Endothelial cell of umbilical vein (primary cell): Measurements from ENCODE around the gene REL. TPM values are rescaled to one million over a fixed set of nuclear protein-coding genes. Genes with fewer than 3 reads are reported as not detected.

Experiments
- BruUV-seq: library from RNA; stranded (reverse); fragments of 400-500 nt; replicated peaks from 2 replicates; lab custom pipeline; 2021; lab: Mats Ljungman, UMichigan
- CTCF ChIA-PET: fragments of 300-600, 350-600 bp; sonication (Branson Sonifier 250); formaldehyde crosslinking; loops from one replicate; lab custom pipeline; 2021; ENCODE audit warnings: antibody characterized with exemption, inconsistent platforms; lab: Charles Lee
- POLR2A ChIA-PET: fragments of 300-600, 350-600 bp; sonication (Branson Sonifier 250); formaldehyde crosslinking; loops from one replicate; lab custom pipeline; 2021; ENCODE audit warnings: antibody characterized with exemption, inconsistent platforms; lab: Charles Lee
- DNase-seq: peaks from one replicate; pipeline ENCODE4 v3.0.0-alpha.2; 2011; ENCODE audit warnings: low read depth, low spot score
- FAIRE-seq: peaks from 2 replicates; lab custom pipeline; 2011; peaks lifted over from hg19 to GRCh38; lab: Jason Lieb, UNC
- H2AFZ ChIP-seq: 2 replicates; pipeline ENCODE4 v1.6.0; 2012; ENCODE audit warnings: low read depth, low read length, control low read depth, inconsistent platforms
- H3K27ac ChIP-seq: 2 replicates; pipeline ENCODE4 v1.5.1; 2011; ENCODE audit warnings: low read depth, mild to moderate bottlenecking, control low read depth, low read length, moderate library complexity; ENCODE audit not compliant: insufficient read depth
- H3K27me3 ChIP-seq, 2 experiments: 2 replicates each; pipeline versions ENCODE4 v1.6.0 to v1.6.1; 2011; ENCODE audit warnings: low read length in 2 of 2, mixed read lengths in 1 of 2; ENCODE audit not compliant: control insufficient read depth in 2 of 2, insufficient read depth in 2 of 2
- H3K36me3 ChIP-seq, 2 experiments: 2 replicates in 1 of 2; 3 replicates in 1 of 2; pipeline ENCODE4 v1.5.1; 2011; ENCODE audit warnings: low read length in 2 of 2, mild to moderate bottlenecking in 1 of 2, moderate library complexity in 1 of 2; ENCODE audit not compliant: control insufficient read depth in 2 of 2, insufficient read depth in 2 of 2; ENCODE audit errors: extremely low read depth in 1 of 2
- H3K4me1 ChIP-seq: 3 replicates; pipeline ENCODE4 v1.5.1; 2011; ENCODE audit warnings: mild to moderate bottlenecking, low read length; ENCODE audit not compliant: control insufficient read depth, insufficient read depth; ENCODE audit errors: extremely low read depth
- H3K4me2 ChIP-seq: 2 replicates; pipeline ENCODE4 v1.6.1; 2011; ENCODE audit warnings: low read length, control low read depth, mixed read lengths; ENCODE audit not compliant: insufficient read depth
- H3K4me3 ChIP-seq, 3 experiments: fragments of 200-600 bp in 1 of 3; sonication (generic), shearing (Covaris generic) in 1 of 3; replicated peaks in 1 of 3; 2 replicates each; pipeline ENCODE4 v1.5.1; 2011 to 2016; ENCODE audit warnings: control low read depth in 3 of 3, low read length in 3 of 3, mild to moderate bottlenecking in 2 of 3, inconsistent platforms in 1 of 3, low read depth in 1 of 3, moderate library complexity in 1 of 3; ENCODE audit not compliant: insufficient read depth in 1 of 3
- H3K79me2 ChIP-seq: 2 replicates; pipeline ENCODE4 v1.6.0; 2012; ENCODE audit warnings: low read length, inconsistent platforms; ENCODE audit not compliant: control insufficient read depth, insufficient read depth
- H3K9ac ChIP-seq: replicated peaks from 2 replicates; pipeline ENCODE3; 2011; ENCODE audit warnings: low read length, control low read depth; ENCODE audit not compliant: insufficient read depth; ENCODE audit errors: extremely low read depth
- H3K9me1 ChIP-seq: replicated peaks from 3 replicates; pipeline ENCODE4 v1.6.0; 2011; ENCODE audit warnings: mild to moderate bottlenecking, low read length; ENCODE audit not compliant: control insufficient read depth, insufficient read depth; ENCODE audit errors: extremely low read depth
- H3K9me3 ChIP-seq: replicated peaks from 2 replicates; pipeline ENCODE4 v1.5.1; 2012; ENCODE audit warnings: low read length, inconsistent platforms; ENCODE audit not compliant: control insufficient read depth, insufficient read depth
- H4K20me1 ChIP-seq: replicated peaks from 2 replicates; pipeline ENCODE3; 2011; ENCODE audit warnings: mild to moderate bottlenecking, low read length; ENCODE audit not compliant: control insufficient read depth, insufficient read depth; ENCODE audit errors: extremely low read depth
- CTCF ChIP-seq, 2 donors: IDR thresholded peaks; 1 replicate in 1 of 2; 2 replicates in 1 of 2; pipeline ENCODE4 v1.5.1; 2011; ENCODE audit warnings: low read length in 2 of 2, mild to moderate bottlenecking in 2 of 2, moderate library complexity in 2 of 2, control low read depth in 1 of 2, inconsistent platforms in 1 of 2, low read depth in 1 of 2; ENCODE audit not compliant: insufficient read depth in 1 of 2; ENCODE audit errors: extremely low read depth in 1 of 2
- EZH2 ChIP-seq: IDR thresholded peaks from 2 replicates; pipeline ENCODE4 v1.6.1; 2012; ENCODE audit warnings: borderline replicate concordance, low read depth, mild to moderate bottlenecking, moderate library complexity, low read length, inconsistent platforms; ENCODE audit not compliant: severe bottlenecking
- FOS ChIP-seq: IDR thresholded peaks from 2 replicates; pipeline ENCODE4 v1.6.1; 2011; ENCODE audit warnings: mild to moderate bottlenecking, low read length, moderate library complexity, borderline replicate concordance; ENCODE audit not compliant: insufficient read depth
- GATA2 ChIP-seq: IDR thresholded peaks from 2 replicates; pipeline ENCODE4 v1.7.0; 2011; ENCODE audit warnings: low read depth, mild to moderate bottlenecking, moderate library complexity, mixed read lengths, low read length; ENCODE audit not compliant: insufficient read length, insufficient read depth
- JUN ChIP-seq: IDR thresholded peaks from 2 replicates; pipeline ENCODE4 v1.6.1; 2011; ENCODE audit warnings: borderline replicate concordance, low read depth; ENCODE audit not compliant: insufficient read length, insufficient read depth
- MAX ChIP-seq: IDR thresholded peaks from 2 replicates; pipeline ENCODE4 v1.6.1; 2011; ENCODE audit not compliant: insufficient read depth, insufficient read length
- MYC ChIP-seq: IDR thresholded peaks from one replicate; pipeline ENCODE4 v1.6.1; 2011; ENCODE audit warnings: mild to moderate bottlenecking, low read depth, low read length
- POLR2A ChIP-seq: IDR thresholded peaks from 2 replicates; pipeline ENCODE4 v1.6.1; 2012; ENCODE audit warnings: low read depth, mild to moderate bottlenecking, control low read depth, low read length
- POLR2AphosphoS5 ChIP-seq: IDR thresholded peaks from 2 replicates; pipeline ENCODE4 v1.6.1; 2012; ENCODE audit warnings: low read depth, mild to moderate bottlenecking, control low read depth, low read length, moderate library complexity; ENCODE audit not compliant: insufficient read depth
- dilution Hi-C: fragments of 300-500 bp; cut with MboI; formaldehyde crosslinking; loops from one replicate; pipeline ENCODE4 v1.15.0; 2019; ENCODE audit warnings: low sequenced_read_pairs; ENCODE audit not compliant: extremely low pct_ligation_motif_present
- intact Hi-C: fragments of 100-400 bp; cut with micrococcal nuclease; formaldehyde crosslinking; loops from one replicate; pipeline ENCODE4 v1.10.0; 2022
- polyA plus RNA-seq, 4 experiments: library from polyadenylated mRNA; depleted of rRNA in 3 of 4; stranded (reverse) in 3 of 4; unstranded in 1 of 4; fragments of >200 nt; gene quantifications; 2 replicates each; pipeline versions ENCODE4 v1.2.1 to v1.2.3, GENCODE V29; 2011 to 2012; ENCODE audit warnings: missing spikeins in 1 of 4
- total RNA-seq: library from RNA; stranded (reverse); gene quantifications from 2 replicates; pipeline ENCODE4 v1.2.3, GENCODE V29; 2021

Gene REL
- total and polyA plus RNA-seq, 2 donors (not counting 3 experiments of a cell fraction or from before 2014, with no cell fraction given), result 3.5 to 12.8 TPM

- Histone ChIP-seq H2AFZ (no peak overlapping the region), H3K27ac (no peak overlapping the region), H3K27me3 (no peaks in the 10 kb centered on the region), H4K20me1 (no peaks in the 10 kb centered on the region), H3K9ac (no peak overlapping the region), H3K79me2 (no peaks in the 10 kb centered on the region), H3K9me1 (no peaks in the 10 kb centered on the region), H3K4me1 (peaks cover 6% of the 10 kb centered on the region), H3K36me3 (no peaks in the 10 kb centered on the region), H3K9me3 (no peaks in the 10 kb centered on the region), H3K4me3 (no peak overlapping the region), H3K4me2 (no peak overlapping the region)
- dilution Hi-C loops, result no loop called here
- POLR2A ChIA-PET, result no interaction called here
- FAIRE-seq (no peak), DNase-seq (no peak)
- TF ChIP-seq MYC (no peak), MAX (no peak), CTCF (IDR thresholded peaks at IDR 0.05; ENCODE audit: extremely low read depth in 1 of 2, insufficient read depth in 1 of 2, low read depth in 1 of 2, low read length in 2 of 2) (no peak), EZH2 (no peak), JUN (no peak), POLR2A (no peak), POLR2AphosphoS5 (no peak), FOS (no peak), GATA2 (no peak)
- CTCF ChIA-PET, result no interaction called here
- intact Hi-C loops, result no loop called here
- no TSS peak for BruUV-seq
These were observed 19.6 kb upstream of the REL start for GRCh38 chr2:60861736-60862135.
